NCI-H1694 treated with DMSO at 0.1 percent for 48 hours (cell line): ENCODE measurements around the gene PRXL2A.
"Not testable (repeated sequence)": the region's sequence is repeated elsewhere in the genome, so short reads cannot be mapped to it uniquely, and the experiment has no call there.

Experiments
- DNase-seq: peaks from one replicate; lab custom pipeline; 2025; lab: John Stamatoyannopoulos, UW

The PRXL2A gene

GRCh38 chr10:80408242-80409101 is at the start of gene PRXL2A:
Gene PRXL2A, plus strand, starts transcription at chr10:80408551. Its CDS starts 11,917 bp downstream, at chr10:80420468.
- peak; percentile 36 for DNase-seq

- not testable (repeated sequence) for DNase-seq
These were observed 49.4 kb upstream of the PRXL2A start for GRCh38 chr10:80358925-80359324.

- DNase-seq, result no peak
These were observed 48.7 kb upstream of the PRXL2A start for GRCh38 chr10:80359644-80360043.

GRCh38 chr10:80365510-80365909 is 42.8 kb upstream of the PRXL2A start:
- DNase-seq, result no peak

- DNase-seq, result no peak
These were observed 36.9 kb upstream of the PRXL2A start for GRCh38 chr10:80371467-80371866.

GRCh38 chr10:80372675-80373074 is 35.7 kb upstream of the PRXL2A start:
- no peak for DNase-seq

GRCh38 chr10:80373502-80373901 is 34.8 kb upstream of the PRXL2A start:
- no peak for DNase-seq

- DNase-seq, result no peak
These were observed 28.6 kb upstream of the PRXL2A start for GRCh38 chr10:80379701-80380100.

GRCh38 chr10:80380185-80380584 is 28.2 kb upstream of the PRXL2A start:
- DNase-seq, result no peak

GRCh38 chr10:80382989-80383388 is 25.4 kb upstream of the PRXL2A start:
- DNase-seq, result peak; percentile 46

- no peak for DNase-seq
These were observed 17.6 kb upstream of the PRXL2A start for GRCh38 chr10:80390740-80391139.

- DNase-seq, result no peak
These were observed 16.1 kb upstream of the PRXL2A start for GRCh38 chr10:80392250-80392649.

GRCh38 chr10:80394358-80394916 is 13.9 kb upstream of the PRXL2A start:
- no peak for DNase-seq

- DNase-seq, result no peak
These were observed 11.3 kb upstream of the PRXL2A start for GRCh38 chr10:80397014-80397413.

- no peak for DNase-seq
These were observed 8.1 kb upstream of the PRXL2A start for GRCh38 chr10:80400136-80400804.

GRCh38 chr10:80405035-80405434 is 3.3 kb upstream of the PRXL2A start:
- no peak for DNase-seq

GRCh38 chr10:80405626-80406025 is 2.7 kb upstream of the PRXL2A start:
- no peak for DNase-seq

- DNase-seq, result no peak
These were observed 2.1 kb upstream of the PRXL2A start for GRCh38 chr10:80406204-80406603.

- no peak for DNase-seq
These were observed 524 bp upstream of the PRXL2A start for GRCh38 chr10:80407812-80408241.

GRCh38 chr10:80409121-80409520 is 770 bp downstream of the PRXL2A start:
- DNase-seq, result no peak

GRCh38 chr10:80410122-80410521 is 1.8 kb downstream of the PRXL2A start:
- DNase-seq, result no peak

GRCh38 chr10:80410578-80411145 is 2.3 kb downstream of the PRXL2A start:
- no peak for DNase-seq

GRCh38 chr10:80411267-80411668 is 2.9 kb downstream of the PRXL2A start:
- no peak for DNase-seq
